Measurements from ENCODE around the gene PEAK1. TPM values are rescaled to one million over a fixed set of nuclear protein-coding genes. Genes with fewer than 3 reads are reported as not detected.

The PEAK1 gene
- total RNA-seq, 2 experiments from 2014 or later = 20.8 to 23.6 TPM

GRCh38 chr15:77074350-77074749 is 345.6 kb downstream of the PEAK1 start:
- POLR2A ChIA-PET = no interaction called here
- Mint-ChIP-seq H3K4me1 (peaks cover 13% of the 10 kb centered on the region), H3K27me3 (peaks cover 8% of the 10 kb centered on the region), H3K27ac (no peak overlapping the region), H3K9me3 (no peaks in the 10 kb centered on the region), H3K4me3 (no peak overlapping the region), H3K36me3 (ENCODE audit: low read depth) (no peaks in the 10 kb centered on the region)
- CTCF ChIA-PET = no interaction called here
- DNase-seq = no peak

DNA sequence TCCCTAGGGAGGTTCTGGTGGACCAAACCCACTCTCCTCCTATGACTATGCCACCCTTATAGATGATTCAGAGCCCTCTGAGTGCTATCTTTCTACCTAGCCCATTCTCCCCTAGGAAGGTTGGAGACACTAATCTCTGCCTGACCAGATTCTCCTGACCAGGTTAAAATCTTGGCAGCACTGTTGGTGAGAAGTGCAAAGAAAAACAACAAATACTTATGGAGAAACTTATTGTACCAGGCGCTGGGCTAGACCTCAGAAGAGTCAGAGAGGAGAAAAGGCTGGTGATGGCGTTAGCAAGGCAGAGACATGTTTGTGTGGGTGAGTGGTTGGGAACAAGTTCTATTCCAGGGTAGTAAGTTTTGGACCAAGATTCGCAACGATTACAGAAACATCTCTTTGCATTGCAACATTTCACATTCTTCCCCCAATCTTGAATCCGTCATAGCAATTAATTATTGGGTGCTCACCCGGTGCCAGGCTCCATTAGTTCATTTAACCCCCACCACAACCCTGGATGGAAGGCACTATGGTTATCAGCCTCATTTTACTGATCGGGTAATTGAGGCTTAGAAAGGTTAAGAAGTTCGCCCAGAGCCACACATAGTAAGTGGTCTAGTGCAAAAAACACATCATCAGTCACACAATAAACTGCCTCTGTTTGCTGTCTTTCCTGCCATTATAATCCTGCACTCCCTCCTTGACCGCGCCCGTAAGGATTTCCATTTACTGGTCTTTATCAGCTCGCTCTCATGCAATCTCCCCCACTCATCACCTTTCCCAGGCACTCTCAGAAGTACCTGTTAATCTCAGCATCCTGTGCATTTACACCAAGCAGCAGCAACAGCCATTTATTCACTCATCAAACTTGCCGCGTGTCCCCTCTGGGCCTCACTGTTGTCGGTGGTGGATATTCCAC is 348.3 kb downstream of the PEAK1 start:
- peaks cover 20% of the 10 kb centered on the region for H3K4me1 Mint-ChIP-seq
- DNase-seq = no peak
- no peaks in the 10 kb centered on the region for H3K9me3 Mint-ChIP-seq
- ChIA-PET POLR2A (interaction anchor here (0.6 to 1.3 kb wide), 6 partner anchors 11 to 40 kb away, joined by 3 to 5 read pairs (median 3); no protein-coding TSS in a partner anchor), CTCF (interaction anchor here (0.7 to 1.0 kb wide), 5 partner anchors 12 to 472 kb away, joined by 3 to 4 read pairs (median 3); no protein-coding TSS in a partner anchor)
- H3K27me3 Mint-ChIP-seq = peaks cover 8% of the 10 kb centered on the region
- no peak overlapping the region for H3K27ac Mint-ChIP-seq
- no peaks in the 10 kb centered on the region for H3K36me3 Mint-ChIP-seq (ENCODE audit: low read depth)
- H3K4me3 Mint-ChIP-seq = peak overlapping the region; percentile 72

DNA sequence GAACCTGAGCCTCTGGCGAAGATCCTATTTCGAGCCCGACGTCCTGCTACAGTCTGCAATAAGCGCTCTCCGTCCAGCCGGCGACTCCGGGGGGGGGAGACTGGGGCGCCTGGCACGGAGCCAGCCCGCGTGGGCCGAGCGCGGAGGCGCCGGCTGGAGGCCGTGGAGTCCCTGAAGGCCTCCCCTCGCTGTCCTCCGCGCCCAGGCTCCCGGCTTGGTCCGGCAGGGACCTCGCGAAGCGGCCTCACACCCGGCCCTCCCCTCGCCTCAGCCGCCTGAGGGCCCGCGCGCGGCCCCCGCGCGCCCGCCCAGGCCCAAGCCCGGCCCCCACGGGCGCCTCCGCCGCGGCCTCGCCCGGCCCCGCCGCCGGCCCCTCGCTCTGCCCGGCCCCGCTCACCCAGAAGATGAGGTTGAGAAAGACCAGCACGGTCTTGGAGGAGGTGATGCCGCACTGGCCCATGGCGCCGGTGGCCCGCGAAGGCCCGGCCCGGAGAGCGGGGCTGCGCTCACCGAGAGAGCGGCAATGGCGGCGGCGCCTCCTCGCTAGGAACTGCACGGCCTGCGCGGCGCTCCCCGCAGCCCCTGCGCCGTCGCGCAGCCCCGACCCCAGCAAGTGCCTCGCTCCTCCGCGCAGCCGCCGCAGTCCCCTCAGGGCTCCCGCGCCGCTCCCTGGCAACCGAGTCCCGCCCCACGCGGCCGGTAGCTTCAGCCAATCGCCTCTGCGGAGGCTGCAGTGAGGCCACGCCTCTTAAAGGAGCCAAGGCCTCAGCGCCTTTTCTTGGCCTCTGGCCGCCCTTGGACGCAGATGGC is 349.2 kb downstream of the PEAK1 start, which contains the start of gene TSPAN3:
TSS of gene TSPAN3 (minus strand) at position 615 of the 810 bp plus-strand sequence. CDS start at position 460, 155 bp downstream.
- ChIA-PET POLR2A (interaction anchor here (0.6 to 1.3 kb wide), 6 partner anchors 10 to 39 kb away, joined by 3 to 5 read pairs (median 3); no protein-coding TSS in a partner anchor), CTCF (interaction anchor here (0.7 to 1.0 kb wide), 5 partner anchors 11 to 473 kb away, joined by 3 to 4 read pairs (median 3); no protein-coding TSS in a partner anchor)
- Mint-ChIP-seq H3K4me3 (peak within 1 kb of the TSS; percentile 72), H3K36me3 (ENCODE audit: low read depth) (no peaks in the 10 kb centered on the region), H3K4me1 (peaks cover 20% of the 10 kb centered on the region), H3K9me3 (no peaks in the 10 kb centered on the region), H3K27ac (no peak within 1 kb of the TSS), H3K27me3 (peaks cover 8% of the 10 kb centered on the region)
- peak; percentile 92 for DNase-seq

DNA sequence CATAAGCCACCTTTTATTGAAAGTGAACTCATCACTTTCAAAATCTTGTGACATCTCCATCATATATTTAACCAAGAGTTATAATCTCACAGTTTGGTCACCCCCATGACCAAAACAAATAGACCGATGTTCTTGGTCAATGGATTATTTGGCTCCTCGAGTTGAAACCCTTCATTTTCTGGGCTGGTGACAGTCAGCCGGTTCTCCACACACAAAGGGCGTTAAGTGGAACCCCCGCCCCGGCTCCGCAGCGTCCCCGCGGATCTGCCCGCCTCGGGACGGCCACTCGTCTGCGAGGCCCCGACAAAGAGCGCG is 349.8 kb downstream of the PEAK1 start:
- POLR2A ChIA-PET = interaction anchor here (1.0 to 1.1 kb wide), 2 partner anchors 20 to 67 kb away, joined by 4 read pairs; no protein-coding TSS in a partner anchor
- CTCF ChIA-PET = no interaction called here
- H3K4me1 Mint-ChIP-seq = peaks cover 20% of the 10 kb centered on the region
- no peak for DNase-seq
- H3K27me3 Mint-ChIP-seq = peaks cover 8% of the 10 kb centered on the region
- no peaks in the 10 kb centered on the region for H3K36me3 Mint-ChIP-seq (ENCODE audit: low read depth)
- H3K4me3 Mint-ChIP-seq = peak overlapping the region; percentile 63
- H3K27ac Mint-ChIP-seq = no peak overlapping the region
- H3K9me3 Mint-ChIP-seq = no peaks in the 10 kb centered on the region

DNA sequence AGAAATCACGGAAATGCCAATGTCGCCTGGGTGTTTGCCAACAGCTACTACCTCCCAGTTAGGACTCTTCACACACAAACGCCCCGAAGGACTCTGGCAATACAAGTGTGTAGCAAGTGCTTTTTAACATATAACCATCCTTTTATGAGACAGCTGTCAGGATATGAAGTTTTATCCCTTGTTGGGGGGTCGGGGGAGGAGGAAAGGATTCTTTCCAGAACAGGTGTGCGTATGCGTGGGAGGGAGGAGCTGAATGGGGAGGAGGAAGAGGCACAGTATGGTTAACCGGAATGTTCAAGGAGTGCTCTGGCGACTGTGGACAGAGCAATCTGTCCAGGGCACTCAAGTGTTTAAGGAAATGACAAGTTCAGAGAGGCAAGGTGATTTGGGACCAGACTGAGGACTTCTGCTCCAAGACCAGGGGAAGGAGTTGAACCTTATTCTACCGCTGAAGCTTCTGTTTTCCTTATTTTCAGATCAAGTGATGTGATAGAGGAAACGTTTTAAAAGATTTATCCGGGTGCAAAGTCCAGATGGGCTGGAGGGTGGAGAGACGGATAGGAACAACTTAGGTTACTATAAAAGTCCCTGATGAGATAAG is 350.3 kb downstream of the PEAK1 start:
- Mint-ChIP-seq H3K27me3 (peaks cover 8% of the 10 kb centered on the region), H3K4me3 (peak overlapping the region; percentile 63), H3K9me3 (no peaks in the 10 kb centered on the region), H3K36me3 (ENCODE audit: low read depth) (no peaks in the 10 kb centered on the region), H3K4me1 (peaks cover 20% of the 10 kb centered on the region), H3K27ac (no peak overlapping the region)
- no peak for DNase-seq
- ChIA-PET POLR2A (interaction anchor here (1.0 to 1.1 kb wide), 2 partner anchors 19 to 67 kb away, joined by 4 read pairs; no protein-coding TSS in a partner anchor), CTCF (interaction anchor here (1.0 kb wide), 1 partner anchor 46 kb away, joined by 3 read pairs; no protein-coding TSS in a partner anchor)

DNA sequence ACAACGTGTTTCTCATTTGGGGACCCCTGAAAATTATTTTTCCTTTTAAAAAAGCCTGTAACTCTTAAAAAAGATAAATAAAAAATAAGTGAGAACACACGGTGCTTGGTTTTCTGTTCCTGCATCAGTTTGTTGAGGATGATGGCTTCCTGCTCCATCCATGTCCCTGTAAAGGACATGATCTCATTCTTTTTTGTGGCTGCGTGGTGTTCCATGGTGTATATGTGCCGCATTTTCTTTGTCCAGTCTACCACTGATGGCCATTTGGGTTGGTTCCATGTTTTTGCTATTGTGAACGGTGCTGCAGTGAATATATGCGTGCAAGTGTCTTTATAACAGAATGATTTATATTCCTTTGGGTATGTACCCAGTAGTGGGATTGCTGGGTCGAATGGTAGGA is 351.3 kb downstream of the PEAK1 start:
- Mint-ChIP-seq H3K27me3 (peaks cover 7% of the 10 kb centered on the region), H3K27ac (no peak overlapping the region), H3K9me3 (no peaks in the 10 kb centered on the region), H3K4me3 (no peak overlapping the region), H3K36me3 (ENCODE audit: low read depth) (no peaks in the 10 kb centered on the region), H3K4me1 (peaks cover 20% of the 10 kb centered on the region)
- no peak for DNase-seq
- POLR2A ChIA-PET = interaction anchor here (0.9 kb wide), 1 partner anchor 28 kb away, joined by 3 read pairs; no protein-coding TSS in a partner anchor
- CTCF ChIA-PET = interaction anchor here (1.0 kb wide), 1 partner anchor 45 kb away, joined by 3 read pairs; no protein-coding TSS in a partner anchor

- H3K4me3 Mint-ChIP-seq = no peak overlapping the region
- CTCF ChIA-PET = interaction anchor here (0.8 to 1.5 kb wide), 2 partner anchors 17 to 95 kb away, joined by 3 to 4 read pairs; no protein-coding TSS in a partner anchor
- H3K27ac Mint-ChIP-seq = no peak overlapping the region
- no peak for DNase-seq
- H3K9me3 Mint-ChIP-seq = no peaks in the 10 kb centered on the region
- H3K27me3 Mint-ChIP-seq = peaks cover 5% of the 10 kb centered on the region
- peaks cover 20% of the 10 kb centered on the region for H3K4me1 Mint-ChIP-seq
- no peaks in the 10 kb centered on the region for H3K36me3 Mint-ChIP-seq (ENCODE audit: low read depth)
- POLR2A ChIA-PET = interaction anchor here (0.9 kb wide), 1 partner anchor 27 kb away, joined by 3 read pairs; no protein-coding TSS in a partner anchor
These were observed 352.1 kb downstream of the PEAK1 start for GRCh38 chr15:77067691-77068367.

DNA sequence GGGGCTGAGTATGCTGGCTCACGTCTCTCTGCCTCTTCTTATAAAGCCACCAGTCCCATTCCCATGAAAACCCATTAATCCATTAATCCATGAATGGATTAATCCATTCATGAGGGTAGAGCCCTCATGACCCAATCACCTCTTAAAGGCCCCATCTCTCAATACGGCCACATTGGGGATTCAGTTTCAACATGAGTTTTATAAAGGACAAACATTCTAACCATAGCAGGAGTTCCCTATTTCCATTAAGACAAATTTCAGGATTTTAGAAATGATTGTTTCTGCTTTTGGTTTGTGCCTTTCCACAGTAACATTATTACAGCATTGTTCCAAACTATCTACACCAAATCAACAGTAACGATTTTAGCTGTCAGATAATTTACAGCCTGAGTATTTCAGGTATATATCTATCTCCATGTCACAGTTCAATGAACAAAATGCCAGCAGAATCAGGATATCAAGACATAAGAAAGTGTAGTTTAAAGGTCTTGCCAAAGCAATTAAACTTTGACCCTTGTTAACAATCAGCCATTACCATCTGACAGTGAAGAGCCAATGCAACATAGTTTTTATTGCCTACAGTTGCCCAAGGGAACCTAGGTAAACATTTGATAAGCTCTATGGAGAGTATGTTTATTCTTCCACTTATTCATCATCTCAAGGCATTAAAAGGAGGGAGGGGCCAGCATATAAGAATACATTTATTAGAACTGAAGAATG is 352.8 kb downstream of the PEAK1 start:
- no peaks in the 10 kb centered on the region for H3K9me3 Mint-ChIP-seq
- H3K4me1 Mint-ChIP-seq = peaks cover 22% of the 10 kb centered on the region
- H3K27me3 Mint-ChIP-seq = peaks cover 5% of the 10 kb centered on the region
- peaks cover 2% of the 10 kb centered on the region for H3K36me3 Mint-ChIP-seq (ENCODE audit: low read depth)
- ChIA-PET CTCF (interaction anchor here (0.6 to 1.5 kb wide), 3 partner anchors 17 to 94 kb away, joined by 3 to 4 read pairs (median 3); no protein-coding TSS in a partner anchor), POLR2A (no interaction called here)
- no peak overlapping the region for H3K27ac Mint-ChIP-seq
- no peak overlapping the region for H3K4me3 Mint-ChIP-seq
- no peak for DNase-seq

- H3K4me1 Mint-ChIP-seq = peaks cover 21% of the 10 kb centered on the region
- CTCF ChIA-PET = interaction anchor here (1.3 kb wide), 1 partner anchor 478 kb away, joined by 3 read pairs; no protein-coding TSS in a partner anchor
These were observed 355.2 kb downstream of the PEAK1 start for GRCh38 chr15:77064539-77065308.

GRCh38 chr15:77064063-77064462 is 355.8 kb downstream of the PEAK1 start:
- CTCF ChIA-PET = no interaction called here
- H3K9me3 Mint-ChIP-seq = no peaks in the 10 kb centered on the region
- POLR2A ChIA-PET = no interaction called here

More at GRCh38 chr15:77064539-77065308, 355.2 kb downstream of the PEAK1 start:
- no peak overlapping the region for H3K27ac Mint-ChIP-seq
- POLR2A ChIA-PET = no interaction called here
- no peaks in the 10 kb centered on the region for H3K9me3 Mint-ChIP-seq
- H3K36me3 Mint-ChIP-seq (ENCODE audit: low read depth) = peaks cover 3% of the 10 kb centered on the region
- peaks cover 4% of the 10 kb centered on the region for H3K27me3 Mint-ChIP-seq
- no peak overlapping the region for H3K4me3 Mint-ChIP-seq
- no peak for DNase-seq

DNA sequence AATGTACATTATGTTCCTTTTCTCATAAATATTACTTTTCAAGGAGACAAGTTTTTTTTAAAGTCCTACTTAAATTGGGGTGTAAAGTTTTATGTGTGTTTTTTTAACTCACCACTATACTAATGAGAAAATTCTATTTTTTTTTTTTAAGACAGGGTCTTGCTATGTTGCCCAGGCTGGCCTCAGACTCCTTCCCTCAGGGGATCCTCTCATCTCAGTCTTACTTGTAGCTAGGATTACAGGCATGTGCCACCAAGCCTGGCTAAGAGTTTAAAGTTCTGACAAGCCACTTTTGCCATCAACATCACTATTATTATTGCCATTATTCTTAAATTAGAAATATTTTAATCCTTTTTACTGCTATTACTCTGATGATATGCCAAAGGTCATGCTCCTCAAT is 356.7 kb downstream of the PEAK1 start:
- no peak overlapping the region for H3K27ac Mint-ChIP-seq
- no peaks in the 10 kb centered on the region for H3K27me3 Mint-ChIP-seq
- H3K4me3 Mint-ChIP-seq = no peak overlapping the region
- CTCF ChIA-PET = no interaction called here
- peaks cover 22% of the 10 kb centered on the region for H3K4me1 Mint-ChIP-seq
- DNase-seq = no peak
- POLR2A ChIA-PET = no interaction called here
- H3K9me3 Mint-ChIP-seq = no peaks in the 10 kb centered on the region
- peaks cover 3% of the 10 kb centered on the region for H3K36me3 Mint-ChIP-seq (ENCODE audit: low read depth)

More at GRCh38 chr15:77064063-77064462, 355.8 kb downstream of the PEAK1 start:
- peaks cover 22% of the 10 kb centered on the region for H3K4me1 Mint-ChIP-seq
- no peak for DNase-seq
- no peak overlapping the region for H3K4me3 Mint-ChIP-seq
- no peaks in the 10 kb centered on the region for H3K27me3 Mint-ChIP-seq
- H3K36me3 Mint-ChIP-seq (ENCODE audit: low read depth) = peaks cover 3% of the 10 kb centered on the region
- H3K27ac Mint-ChIP-seq = no peak overlapping the region
